ENCODE results near the gene NIP7. TPM values are rescaled to one million over a fixed set of nuclear protein-coding genes. Genes with fewer than 3 reads are reported as not detected.

NIP7 gene
- total and polyA plus RNA-seq, 2 of the 8 experiments (the other 6 are each of a cell fraction or from before 2014, with no cell fraction given) = 14.5 to 52.2 TPM

GRCh38 chr16:69310653-69311532, 28.7 kb upstream of the NIP7 start, which contains the start of gene VPS4A:
TSS of gene VPS4A (plus strand) at chr16:69311350. CDS start at chr16:69311512, 162 bp downstream.
- H3K79me1 ChIP-seq (ENCODE audit: low read depth, low read length) = no peaks in the 10 kb centered on the region
- peak within 1 kb of the TSS; percentile 69; the same call in 1 of the 2 replicates for H3K27ac ChIP-seq (ENCODE audit: low read depth, low read length)
- H2BK12ac ChIP-seq (ENCODE audit: low read depth, low read length) = no peak within 1 kb of the TSS
- 0 out of 2 replicates have a peak within 1 kb of the TSS, but pooled peaks have one; percentile 22 for H2BK5ac ChIP-seq (ENCODE audit: low read depth, low read length)
- WGBS, 2 experiments (ENCODE audit: extremely low coverage in 1 of 2, insufficient coverage in 1 of 2, insufficient read length in 1 of 2, insufficient replicate concordance in 2 of 2, low coverage in 1 of 2, low lambda C conversion rate in 2 of 2, missing lambda C conversion rate in 1 of 2) = 20% methylated on average over 38 of the region's 70 CpGs; no CpG with 5 or more reads in 1 of the 2 experiments
- peaks cover 0 to 15% of the 10 kb centered on the region in 2 experiments; a peak in 1 of 4 replicates for H3K79me2 ChIP-seq (ENCODE audit: control insufficient read depth in 1 of 2, insufficient read depth in 2 of 2, low read length in 2 of 2)
- peak within 1 kb of the TSS; percentile 97 for H2AFZ ChIP-seq (ENCODE audit: low read length)
- peaks cover 0 to 2% (median 1%) of the 10 kb centered on the region in 4 experiments; a peak in 3 of 8 replicates for H3K36me3 ChIP-seq (ENCODE audit: control insufficient read depth in 2 of 4, insufficient read depth in 4 of 4, low read length in 3 of 4)
- no peak within 1 kb of the TSS for H2BK20ac ChIP-seq (ENCODE audit: low read length)
- H3K4me3 ChIP-seq (ENCODE audit: extremely low read depth in 1 of 4, insufficient read depth in 2 of 4, low read depth in 3 of 4, low read length in 4 of 4) = peak within 1 kb of the TSS; percentile 53 to 84 (median 78)
- H2BK120ac ChIP-seq (replicated peaks; ENCODE audit: low read depth, low read length) = no peak within 1 kb of the TSS
- peak within 1 kb of the TSS; percentile 57 to 80 (median 62) for H3K9ac ChIP-seq (replicated peaks in 1 of 4; ENCODE audit: extremely low read depth in 1 of 4, low read depth in 3 of 4, low read length in 3 of 4)
- peak; percentile 88 to 99 for DNase-seq (ENCODE audit: low read depth in 1 of 2, low spot score in 2 of 2)
- no peaks in the 10 kb centered on the region for H3K9me3 ChIP-seq (ENCODE audit: insufficient read depth in 2 of 2, low read depth in 1 of 2, low read length in 1 of 2)
- peaks cover 0 to 4% (median 3%) of the 10 kb centered on the region in 4 experiments; a peak in 4 of 7 replicates for H3K4me1 ChIP-seq (replicated peaks in 1 of 4; ENCODE audit: control insufficient read depth in 3 of 4, insufficient read depth in 4 of 4, low read length in 3 of 4)
- H2BK15ac ChIP-seq (ENCODE audit: low read length) = no peak within 1 kb of the TSS
- CTCF ChIA-PET (ENCODE audit: partially characterized antibody) = interaction anchor here (1.1 to 1.9 kb wide), 4 partner anchors 15 to 28 kb away, joined by 3 to 7 read pairs (median 4); partner anchors contain the start of gene PDF
- H4K5ac ChIP-seq (ENCODE audit: insufficient read length, low read depth, low read length) = peak within 1 kb of the TSS; percentile 57
- H3K18ac ChIP-seq (ENCODE audit: extremely low read depth, low read length) = no peak within 1 kb of the TSS; the same call in 1 of the 2 replicates
- POLR2A ChIA-PET (ENCODE audit: partially characterized antibody) = interaction anchor here (1.2 to 24.8 kb wide), 4 partner anchors 9 to 180 kb away, joined by 3 to 497 read pairs (median 6); partner anchors contain the start of genes COG8, NIP7, PDF and TMED6
- H4K20me1 ChIP-seq (replicated peaks in 1 of 2; ENCODE audit: control insufficient read depth in 1 of 2, insufficient read depth in 2 of 2, low read length in 2 of 2) = peaks cover 5 to 6% of the 10 kb centered on the region in 2 experiments
- H3K23ac ChIP-seq (ENCODE audit: insufficient read length) = no peak within 1 kb of the TSS
- no peak within 1 kb of the TSS for H3K4ac ChIP-seq (replicated peaks; ENCODE audit: insufficient read length, low read depth, low read length)
- no peak within 1 kb of the TSS for H3K56ac ChIP-seq (replicated peaks; ENCODE audit: insufficient read length, low read depth, low read length)
- no peak within 1 kb of the TSS for H4K91ac ChIP-seq (replicated peaks; ENCODE audit: insufficient read length, low read length)
- H4K8ac ChIP-seq (ENCODE audit: extremely low read depth, insufficient read depth, low read length) = peak within 1 kb of the TSS; percentile 96
- H3K27me3 ChIP-seq (replicated peaks in 1 of 4; ENCODE audit: control insufficient read depth in 3 of 4, extremely low read depth in 1 of 4, insufficient read depth in 3 of 4, low read length in 3 of 4) = no peaks in the 10 kb centered on the region
- H3K4me2 ChIP-seq (ENCODE audit: insufficient read depth in 1 of 2, low read depth in 2 of 2, low read length in 2 of 2) = peak within 1 kb of the TSS; percentile 65 to 79
- no peak for FAIRE-seq
- no peak within 1 kb of the TSS for H3K14ac ChIP-seq (ENCODE audit: insufficient read length)
- 0 out of 2 replicates have a peak, but pooled peaks cover 3% of the 10 kb centered on the region for H3K23me2 ChIP-seq (ENCODE audit: low read depth, low read length)
- H2AK5ac ChIP-seq (ENCODE audit: low read depth, low read length) = 0 out of 2 replicates have a peak within 1 kb of the TSS, but pooled peaks have one; percentile 2
- TF ChIP-seq EGR1 (IDR thresholded peaks at IDR 0.05; ENCODE audit: borderline replicate concordance, low read depth, low read length) = peak; percentile 65; the same call in 1 of the 2 replicates
- peak in 1 of 2 experiments; percentile 84; a peak in 2 of 4 replicates for TF ChIP-seq SIN3A (conservative IDR thresholded peaks at IDR 0.05 in 1 of 2, IDR thresholded peaks at IDR 0.05 in 1 of 2; ENCODE audit: low read depth in 1 of 2, low read length in 2 of 2)
- TF ChIP-seq KDM5A (IDR thresholded peaks at IDR 0.05; ENCODE audit: low read length) = no peak
- TF ChIP-seq TCF12 (IDR thresholded peaks at IDR 0.05; ENCODE audit: low read depth, low read length) = no peak
- TF ChIP-seq CBX8 (IDR thresholded peaks at IDR 0.05; ENCODE audit: borderline replicate concordance, low read depth, low read length) = no peak
- no peak for TF ChIP-seq TEAD4 (IDR thresholded peaks at IDR 0.05; ENCODE audit: low read depth, low read length)
- no peak for TF ChIP-seq CTBP2 (IDR thresholded peaks at IDR 0.05; ENCODE audit: borderline replicate concordance, insufficient read depth, insufficient read length, low read length)
- TF ChIP-seq JUND (IDR thresholded peaks at IDR 0.05; ENCODE audit: low read length) = 0 out of 2 replicates have a peak, but pooled peaks have one; percentile 9
